ENCODE results near the gene TXNDC11.

Gene TXNDC11

GRCh38 chr16:11686713-11687380 lies 55.8 kb downstream of the TXNDC11 start:
- DNase-seq, result no peak

- no peak for DNase-seq
These were observed 56.6 kb downstream of the TXNDC11 start for GRCh38 chr16:11685844-11686618.

- no peak for DNase-seq
These were observed 58.2 kb downstream of the TXNDC11 start for GRCh38 chr16:11684231-11685025.

- no peak for DNase-seq
These were observed 59.5 kb downstream of the TXNDC11 start for GRCh38 chr16:11683145-11683544.

GRCh38 chr16:11682655-11683096 lies 60.0 kb downstream of the TXNDC11 start:
- no peak for DNase-seq

GRCh38 chr16:11681976-11682654 lies 60.5 kb downstream of the TXNDC11 start:
- no peak for DNase-seq

GRCh38 chr16:11681556-11681955 lies 61.1 kb downstream of the TXNDC11 start:
- no peak for DNase-seq

- DNase-seq, result no peak
These were observed 62.4 kb downstream of the TXNDC11 start for GRCh38 chr16:11679941-11680911.

GRCh38 chr16:11679250-11679649 lies 63.4 kb downstream of the TXNDC11 start:
- DNase-seq, result no peak

- no peak for DNase-seq
These were observed 64.4 kb downstream of the TXNDC11 start for GRCh38 chr16:11677959-11678881.

GRCh38 chr16:11677451-11677951 lies 65.2 kb downstream of the TXNDC11 start:
- DNase-seq, result no peak

GRCh38 chr16:11676799-11677198 lies 65.9 kb downstream of the TXNDC11 start:
- DNase-seq, result no peak

- no peak for DNase-seq
These were observed 66.8 kb downstream of the TXNDC11 start for GRCh38 chr16:11675561-11676511.

- DNase-seq, result no peak
These were observed 67.7 kb downstream of the TXNDC11 start for GRCh38 chr16:11674818-11675560.

GRCh38 chr16:11674001-11674817 lies 68.4 kb downstream of the TXNDC11 start:
- DNase-seq, result no peak

GRCh38 chr16:11673091-11674000 lies 69.3 kb downstream of the TXNDC11 start:
- no peak for DNase-seq
